Activated CD8-positive, alpha-beta T cell treated with anti-CD3 and anti-CD28 coated beads for 36 hours (primary cell): ENCODE results near the gene NINL. TPM values are rescaled to one million over a fixed set of nuclear protein-coding genes. Genes with fewer than 3 reads are reported as not detected.
"Not testable (repeated sequence)": the region's sequence is repeated elsewhere in the genome, so short reads cannot be mapped to it uniquely, and the experiment has no call there.

Experiments used
- ATAC-seq: fragments of 200-7000 bp; cut with Tn5 transposase; one replicate; pipeline ENCODE4 v1.10.0; 2021; ENCODE audit warnings: mild to moderate bottlenecking, moderate library complexity
- CTCF ChIA-PET: fragments of 350-600 bp; sonication (Branson Sonifier 250); formaldehyde crosslinking; loops from one replicate; lab custom pipeline; 2021; ENCODE audit warnings: antibody characterized with exemption; lab: Charles Lee
- POLR2A ChIA-PET: fragments of 350-600 bp; sonication (Branson Sonifier 250); formaldehyde crosslinking; loops from one replicate; lab custom pipeline; 2021; ENCODE audit warnings: antibody characterized with exemption; lab: Charles Lee
- DNase-seq: peaks from one replicate; pipeline ENCODE4 v3.0.0-alpha.2; 2020
- H3K27ac Mint-ChIP-seq: one replicate; pipeline ENCODE4 v1.8.0; 2021; ENCODE audit warnings: mild to moderate bottlenecking, mixed read lengths
- H3K27me3 Mint-ChIP-seq: one replicate; pipeline ENCODE4 v1.8.0; 2021; ENCODE audit warnings: mixed read lengths
- H3K36me3 Mint-ChIP-seq: one replicate; pipeline ENCODE4 v1.8.0; 2021; ENCODE audit warnings: low read depth, mixed read lengths
- H3K4me1 Mint-ChIP-seq: one replicate; pipeline ENCODE4 v1.8.0; 2021; ENCODE audit warnings: low read depth, mixed read lengths
- H3K4me3 Mint-ChIP-seq: one replicate; pipeline ENCODE4 v1.8.0; 2021; ENCODE audit warnings: mild to moderate bottlenecking, moderate library complexity, mixed read lengths
- H3K9me3 Mint-ChIP-seq: one replicate; pipeline ENCODE4 v1.8.0; 2021; ENCODE audit warnings: mixed read lengths
- intact Hi-C: fragments of 100-400 bp; cut with micrococcal nuclease; formaldehyde crosslinking; loops from one replicate; pipeline ENCODE4 v1.10.0; 2022
- total RNA-seq, 2 experiments: library from RNA; stranded (reverse); gene quantifications; one replicate each; pipeline ENCODE4 v1.2.3, GENCODE V29; 2021
- TF ChIP-seq, protein P1 (sequence below): fragments of 200-600 bp; IDR thresholded peaks from one replicate; pipeline ENCODE4 v1.8.0; 2022; ENCODE audit warnings: antibody characterized with exemption, mild to moderate bottlenecking

NINL gene
- total RNA-seq, 2 experiments from 2014 or later = 2.3 to 4.1 TPM

DNA sequence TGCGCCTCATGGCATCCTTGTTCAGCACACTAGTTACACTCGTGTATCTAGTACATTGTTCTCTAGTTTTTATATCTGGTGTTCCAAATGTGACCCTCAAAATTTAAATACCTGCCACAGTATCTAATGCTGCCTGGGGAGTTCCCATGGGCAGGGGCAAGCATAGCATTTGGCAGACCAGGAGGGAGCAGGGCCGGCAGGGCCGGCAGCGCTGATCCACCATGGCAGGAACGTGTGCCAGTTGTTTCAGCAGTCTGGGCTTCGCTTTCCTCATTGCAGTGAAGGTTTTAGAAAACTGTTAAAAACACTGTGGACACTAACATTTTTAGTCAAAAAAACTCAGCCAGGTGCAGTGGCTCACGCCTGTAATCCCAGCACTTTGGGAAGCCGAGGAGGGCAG is 19.3 kb upstream of the NINL start:
- ChIA-PET POLR2A (no interaction called here), CTCF (no interaction called here)
- TF ChIP-seq, protein P1, sequence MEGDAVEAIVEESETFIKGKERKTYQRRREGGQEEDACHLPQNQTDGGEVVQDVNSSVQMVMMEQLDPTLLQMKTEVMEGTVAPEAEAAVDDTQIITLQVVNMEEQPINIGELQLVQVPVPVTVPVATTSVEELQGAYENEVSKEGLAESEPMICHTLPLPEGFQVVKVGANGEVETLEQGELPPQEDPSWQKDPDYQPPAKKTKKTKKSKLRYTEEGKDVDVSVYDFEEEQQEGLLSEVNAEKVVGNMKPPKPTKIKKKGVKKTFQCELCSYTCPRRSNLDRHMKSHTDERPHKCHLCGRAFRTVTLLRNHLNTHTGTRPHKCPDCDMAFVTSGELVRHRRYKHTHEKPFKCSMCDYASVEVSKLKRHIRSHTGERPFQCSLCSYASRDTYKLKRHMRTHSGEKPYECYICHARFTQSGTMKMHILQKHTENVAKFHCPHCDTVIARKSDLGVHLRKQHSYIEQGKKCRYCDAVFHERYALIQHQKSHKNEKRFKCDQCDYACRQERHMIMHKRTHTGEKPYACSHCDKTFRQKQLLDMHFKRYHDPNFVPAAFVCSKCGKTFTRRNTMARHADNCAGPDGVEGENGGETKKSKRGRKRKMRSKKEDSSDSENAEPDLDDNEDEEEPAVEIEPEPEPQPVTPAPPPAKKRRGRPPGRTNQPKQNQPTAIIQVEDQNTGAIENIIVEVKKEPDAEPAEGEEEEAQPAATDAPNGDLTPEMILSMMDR = no peak
- intact Hi-C loops = no loop called here
- H3K27ac Mint-ChIP-seq = no peak overlapping the region
- H3K27me3 Mint-ChIP-seq = no peaks in the 10 kb centered on the region
- no peaks in the 10 kb centered on the region for H3K36me3 Mint-ChIP-seq
- H3K9me3 Mint-ChIP-seq = no peaks in the 10 kb centered on the region
- no peak overlapping the region for H3K4me3 Mint-ChIP-seq
- peaks cover 12% of the 10 kb centered on the region for H3K4me1 Mint-ChIP-seq
- no peak for ATAC-seq
- DNase-seq = no peak

DNA sequence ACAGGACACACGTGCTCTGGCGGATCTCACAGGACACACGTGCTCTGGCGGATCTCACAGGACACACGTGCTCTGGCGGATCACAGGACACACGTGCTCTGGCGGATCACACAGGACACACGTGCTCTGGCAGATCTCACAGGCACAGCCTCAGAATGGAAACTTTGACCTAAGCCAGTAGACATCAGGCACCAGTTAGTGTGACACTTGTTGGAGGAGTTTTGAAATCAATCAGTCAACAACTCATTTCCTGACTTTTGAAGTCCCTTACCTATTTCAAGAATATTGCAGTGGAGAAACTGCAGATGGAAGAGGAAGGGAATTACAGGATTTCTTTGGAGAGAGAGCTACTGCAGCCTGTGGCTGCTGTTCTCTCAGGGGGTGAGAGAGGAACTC is 17.6 kb upstream of the NINL start:
- peaks cover 10% of the 10 kb centered on the region for H3K4me1 Mint-ChIP-seq
- H3K27me3 Mint-ChIP-seq, POLR2A ChIA-PET, H3K9me3 Mint-ChIP-seq, intact Hi-C loops, CTCF ChIA-PET, H3K27ac Mint-ChIP-seq, H3K36me3 Mint-ChIP-seq, H3K4me3 Mint-ChIP-seq: not testable (repeated sequence)
- ATAC-seq (peak; percentile 80), DNase-seq (peak; percentile 12)

DNA sequence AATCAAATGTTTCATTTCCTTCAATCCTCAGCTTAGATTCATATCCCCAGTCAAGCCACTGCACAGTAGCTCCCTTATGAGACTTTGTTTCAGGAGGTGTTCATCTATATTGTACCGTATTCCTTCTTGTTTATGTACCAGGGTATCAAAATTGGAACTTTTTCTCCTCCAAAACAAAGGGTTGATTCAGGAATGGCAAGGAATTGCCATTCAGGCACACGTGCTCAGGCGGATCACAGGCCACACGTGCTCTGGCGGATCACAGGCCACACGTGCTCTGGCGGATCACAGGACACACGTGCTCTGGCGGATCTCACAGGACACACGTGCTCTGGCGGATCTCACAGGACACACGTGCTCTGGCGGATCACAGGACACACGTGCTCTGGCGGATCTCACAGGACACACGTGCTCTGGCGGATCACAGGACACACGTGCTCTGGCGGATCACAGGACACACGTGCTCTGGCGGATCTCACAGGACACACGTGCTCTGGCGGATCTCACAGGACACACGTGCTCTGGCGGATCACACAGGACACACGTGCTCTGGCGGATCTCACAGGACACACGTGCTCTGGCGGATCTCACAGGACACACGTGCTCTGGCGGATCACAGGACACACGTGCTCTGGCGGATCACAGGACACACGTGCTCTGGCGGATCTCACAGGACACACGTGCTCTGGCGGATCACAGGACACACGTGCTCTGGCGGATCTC is 17.0 kb upstream of the NINL start:
- H3K9me3 Mint-ChIP-seq, H3K4me3 Mint-ChIP-seq, H3K36me3 Mint-ChIP-seq, H3K27me3 Mint-ChIP-seq, DNase-seq, ATAC-seq, intact Hi-C loops, CTCF ChIA-PET, H3K27ac Mint-ChIP-seq, POLR2A ChIA-PET: not testable (repeated sequence)
- peaks cover 10% of the 10 kb centered on the region for H3K4me1 Mint-ChIP-seq

DNA sequence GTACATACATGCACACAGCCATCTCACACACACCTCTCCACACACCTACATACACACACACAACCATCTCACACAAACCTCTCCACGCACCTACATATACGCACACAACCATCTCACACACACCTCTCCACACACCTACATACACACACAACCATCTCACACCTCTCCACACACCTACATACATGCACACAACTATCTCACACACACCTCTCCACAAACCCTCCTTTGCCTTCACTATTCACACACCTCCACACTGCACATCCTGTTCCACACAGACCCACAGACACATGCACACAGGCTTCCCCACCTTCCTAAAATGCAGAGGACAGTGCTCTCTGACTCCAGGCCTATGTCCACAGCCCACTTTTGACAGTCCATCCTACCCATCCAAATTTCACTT is 16.3 kb upstream of the NINL start:
- DNase-seq (no peak), ATAC-seq (no peak)
- intact Hi-C loops = no loop called here
- no peak overlapping the region for H3K27ac Mint-ChIP-seq
- no peak overlapping the region for H3K4me3 Mint-ChIP-seq
- H3K9me3 Mint-ChIP-seq = no peaks in the 10 kb centered on the region
- ChIA-PET CTCF (no interaction called here), POLR2A (no interaction called here)
- H3K4me1 Mint-ChIP-seq = peaks cover 10% of the 10 kb centered on the region
- H3K36me3 Mint-ChIP-seq = no peaks in the 10 kb centered on the region
- TF ChIP-seq, protein P1 = no peak
- H3K27me3 Mint-ChIP-seq = no peaks in the 10 kb centered on the region

DNA sequence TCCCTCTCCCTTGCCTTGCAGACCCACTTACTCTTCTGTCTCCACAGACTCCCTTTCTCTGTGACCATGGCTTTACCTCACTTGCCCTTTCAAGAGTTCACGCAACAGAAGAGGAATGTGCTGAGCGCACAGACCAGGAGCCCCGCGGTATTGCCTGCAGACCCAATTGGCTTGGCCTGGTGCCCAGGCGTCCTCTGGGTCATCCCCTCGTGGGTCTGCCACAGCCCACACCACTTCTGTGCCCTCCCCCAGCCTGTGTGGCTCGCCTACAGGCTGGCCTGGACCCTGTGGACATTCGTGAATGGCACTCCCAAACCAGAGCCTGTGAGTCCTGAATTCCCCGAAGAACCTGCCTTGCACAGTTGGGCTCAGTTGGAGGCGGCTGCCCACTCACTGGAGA is 15.3 kb upstream of the NINL start:
- ChIA-PET POLR2A (no interaction called here), CTCF (no interaction called here)
- no peak overlapping the region for H3K4me3 Mint-ChIP-seq
- H3K4me1 Mint-ChIP-seq = peaks cover 10% of the 10 kb centered on the region
- no peak for DNase-seq
- no peaks in the 10 kb centered on the region for H3K36me3 Mint-ChIP-seq
- H3K27me3 Mint-ChIP-seq = no peaks in the 10 kb centered on the region
- intact Hi-C loops = no loop called here
- TF ChIP-seq, protein P1 = no peak
- no peaks in the 10 kb centered on the region for H3K9me3 Mint-ChIP-seq
- ATAC-seq = no peak
- no peak overlapping the region for H3K27ac Mint-ChIP-seq

DNA sequence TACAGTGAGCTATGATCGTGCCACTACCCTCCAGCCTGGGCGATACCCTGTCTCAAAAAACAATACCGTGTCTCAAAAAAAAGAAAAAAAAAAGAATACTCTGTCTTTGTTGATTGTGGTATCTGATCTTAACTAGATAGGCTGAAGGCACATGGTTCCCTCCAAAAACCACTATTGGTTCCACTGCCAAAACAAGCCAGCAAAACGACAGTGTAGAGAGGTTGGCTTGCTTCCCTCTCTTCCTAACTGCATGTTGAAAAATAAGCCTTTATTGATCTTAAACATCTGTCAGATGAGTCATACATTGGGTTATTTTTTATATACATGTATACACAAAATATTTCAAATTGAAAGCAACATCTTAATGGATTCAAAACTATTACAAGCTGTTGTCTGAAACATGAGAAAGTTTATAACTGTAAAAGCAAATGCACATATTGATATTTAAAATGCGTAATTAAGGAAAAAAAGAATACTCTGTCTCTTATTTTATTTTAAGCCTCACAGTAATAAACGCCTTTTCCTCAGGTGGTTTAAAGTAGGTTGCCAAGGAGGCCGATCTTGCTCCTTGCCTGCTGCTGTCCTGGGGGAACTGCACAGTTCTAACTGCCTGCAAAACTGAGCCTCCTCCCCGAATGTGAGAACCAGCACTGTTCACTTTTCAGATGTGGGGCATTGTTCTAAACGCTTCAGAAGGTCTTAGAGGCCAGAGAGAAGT is 7.0 kb upstream of the NINL start:
- no peak for ATAC-seq
- TF ChIP-seq, protein P1 = no peak
- H3K4me1 Mint-ChIP-seq = no peaks in the 10 kb centered on the region
- intact Hi-C loops = no loop called here
- H3K36me3 Mint-ChIP-seq = no peaks in the 10 kb centered on the region
- no peak overlapping the region for H3K4me3 Mint-ChIP-seq
- H3K27ac Mint-ChIP-seq = no peak overlapping the region
- DNase-seq = no peak
- CTCF ChIA-PET = no interaction called here
- peaks cover 2% of the 10 kb centered on the region for H3K27me3 Mint-ChIP-seq
- no peaks in the 10 kb centered on the region for H3K9me3 Mint-ChIP-seq
- POLR2A ChIA-PET = no interaction called here

DNA sequence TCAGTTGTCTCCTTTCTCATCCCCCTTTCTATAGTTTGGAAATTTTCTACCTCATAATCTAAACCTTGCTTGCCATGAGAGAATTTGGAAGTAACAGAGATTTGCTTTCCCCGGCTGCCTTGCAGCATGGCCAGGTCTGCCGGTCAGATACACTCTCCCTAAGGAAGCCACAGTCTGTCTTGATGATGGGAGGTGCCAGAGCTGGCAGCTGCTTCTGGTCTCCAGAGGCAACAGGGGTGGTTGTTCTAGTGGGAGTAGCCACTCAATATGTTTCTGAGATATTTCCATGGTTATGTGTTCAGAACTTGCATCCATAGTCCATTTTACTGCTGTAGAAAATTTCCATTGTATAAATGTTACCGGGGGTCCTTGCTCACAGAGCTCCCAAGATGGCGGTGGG is 5.4 kb upstream of the NINL start:
- CTCF ChIA-PET, H3K27ac Mint-ChIP-seq, H3K4me1 Mint-ChIP-seq, H3K36me3 Mint-ChIP-seq, POLR2A ChIA-PET, DNase-seq, ATAC-seq, H3K4me3 Mint-ChIP-seq, intact Hi-C loops, H3K9me3 Mint-ChIP-seq, H3K27me3 Mint-ChIP-seq: not testable (repeated sequence)
